Esophagus (tissue), 2 donors: Measurements from ENCODE around the gene BCL3. TPM values are rescaled to one million over a fixed set of nuclear protein-coding genes. Genes with fewer than 3 reads are reported as not detected.
A peak's percentile ranks its signal among the peaks of the same experiment; 100 is the strongest.
"Not testable (repeated sequence)": the region's sequence is repeated elsewhere in the genome, so short reads cannot be mapped to it uniquely, and the experiment has no call there.

ENCODE experiments used
- H3K27ac ChIP-seq, 2 donors: one replicate each; pipeline ENCODE4 v1.5.1; 2013; ENCODE audit warnings: low read depth in 2 of 2, mild to moderate bottlenecking in 2 of 2, inconsistent platforms in 1 of 2, low read length in 1 of 2, moderate library complexity in 1 of 2
- H3K27me3 ChIP-seq, 2 donors: one replicate each; pipeline ENCODE4 v1.6.1; 2013; ENCODE audit warnings: low read length in 2 of 2, control low read depth in 1 of 2, mild to moderate bottlenecking in 1 of 2; ENCODE audit not compliant: insufficient read depth in 2 of 2, control insufficient read depth in 1 of 2
- H3K36me3 ChIP-seq, 2 donors: one replicate each; pipeline ENCODE4 v1.6.1; 2013; ENCODE audit warnings: low read length in 1 of 2; ENCODE audit not compliant: control insufficient read depth in 2 of 2, insufficient read depth in 2 of 2
- H3K4me1 ChIP-seq, 2 donors: one replicate each; pipeline ENCODE4 v1.6.1; 2013; ENCODE audit warnings: low read length in 1 of 2; ENCODE audit not compliant: control insufficient read depth in 2 of 2, insufficient read depth in 2 of 2
- H3K4me3 ChIP-seq, 2 donors: one replicate each; pipeline ENCODE4 v1.5.1; 2013; ENCODE audit warnings: low read length in 2 of 2, mild to moderate bottlenecking in 2 of 2, low read depth in 1 of 2, moderate library complexity in 1 of 2
- H3K9me3 ChIP-seq, 2 donors: one replicate each; pipeline ENCODE4 v1.6.1; 2013; ENCODE audit warnings: mild to moderate bottlenecking in 2 of 2, low read depth in 1 of 2, low read length in 1 of 2, moderate library complexity in 1 of 2; ENCODE audit not compliant: control insufficient read depth in 2 of 2, insufficient read depth in 1 of 2
- WGBS, 2 donors: extraction: QIAGEN DNeasy Blood & Tissue Kit; methylation state at CpG; one replicate each; pipeline ENCODE4 v1.1.7; 2013; 5-methylcytosine and 5-hydroxymethylcytosine counted together
- polyA plus RNA-seq, 2 donors: library from polyadenylated mRNA; stranded (reverse); fragments of 200-250 nt; gene quantifications; one replicate each; pipeline ENCODE4 v1.2.3, GENCODE V29; 2013
- donor health status: healthy with polysubstance abuse.
- donor health status: Bipolar disorder and iron deficiency.

The BCL3 gene
- polyA plus RNA-seq, 2 donors = 64.5 to 107 TPM

GRCh38 chr19:44777715-44778347 is 29.3 kb downstream of the BCL3 start, which contains the start of gene CBLC:
CBLC (plus strand) TSS chr19:44777890; CDS start chr19:44777932, 42 bp downstream.
- Histone ChIP-seq H3K4me1 (peaks cover 0 to 9% of the 10 kb centered on the region in 2 donors), H3K27ac (peak within 1 kb of the TSS; percentile 96 to 97), H3K4me3 (peak within 1 kb of the TSS; percentile 61 to 71), H3K36me3 (peaks cover 0 to 5% of the 10 kb centered on the region in 2 donors), H3K27me3 (no peaks in the 10 kb centered on the region), H3K9me3 (no peaks in the 10 kb centered on the region)
- WGBS, 2 donors = 11% methylated on average over 45 to 47 of the region's 47 CpGs

GRCh38 chr19:44779150-44779549 is 30.6 kb downstream of the BCL3 start:
- Histone ChIP-seq H3K27me3 (no peaks in the 10 kb centered on the region), H3K9me3 (no peaks in the 10 kb centered on the region), H3K27ac (no peak overlapping the region), H3K36me3 (peaks cover 0 to 8% of the 10 kb centered on the region in 2 donors), H3K4me1 (peaks cover 0 to 8% of the 10 kb centered on the region in 2 donors), H3K4me3 (no peak overlapping the region)
- WGBS, 2 donors = 93 to 94% methylated on average over 2 of the region's 2 CpGs

- H3K36me3 ChIP-seq, H3K4me1 ChIP-seq, H3K27ac ChIP-seq, H3K4me3 ChIP-seq, H3K9me3 ChIP-seq, H3K27me3 ChIP-seq: not testable (repeated sequence)
- WGBS, 2 donors = 94 to 95% methylated on average over 2 of the region's 2 CpGs
Measured at GRCh38 chr19:44781694-44782093, 33.2 kb downstream of the BCL3 start.

GRCh38 chr19:44782729-44783128 is 34.2 kb downstream of the BCL3 start:
- H3K4me1 ChIP-seq = peaks cover 0 to 8% of the 10 kb centered on the region in 2 donors
- no peak overlapping the region for H3K4me3 ChIP-seq
- 90 to 91% methylated on average over 5 of the region's 5 CpGs for WGBS, 2 donors
- H3K36me3 ChIP-seq = peaks cover 0 to 8% of the 10 kb centered on the region in 2 donors
- H3K9me3 ChIP-seq = no peaks in the 10 kb centered on the region
- no peaks in the 10 kb centered on the region for H3K27me3 ChIP-seq
- H3K27ac ChIP-seq = no peak overlapping the region

- H3K27me3 ChIP-seq = no peaks in the 10 kb centered on the region
- peaks cover 0 to 8% of the 10 kb centered on the region in 2 donors for H3K4me1 ChIP-seq
- H3K36me3 ChIP-seq = peaks cover 0 to 8% of the 10 kb centered on the region in 2 donors
- H3K4me3 ChIP-seq = no peak overlapping the region
- 91 to 98% methylated on average over 4 of the region's 4 CpGs for WGBS, 2 donors
- H3K9me3 ChIP-seq = no peaks in the 10 kb centered on the region
- no peak overlapping the region for H3K27ac ChIP-seq
Measured at GRCh38 chr19:44783545-44783944, 35.0 kb downstream of the BCL3 start.

GRCh38 chr19:44785271-44785670 is 36.8 kb downstream of the BCL3 start:
- peaks cover 0 to 9% of the 10 kb centered on the region in 2 donors for H3K4me1 ChIP-seq
- H3K27me3 ChIP-seq = no peaks in the 10 kb centered on the region
- H3K4me3 ChIP-seq = no peak overlapping the region
- WGBS, 2 donors = 79 to 84% methylated on average over 3 of the region's 3 CpGs
- no peak overlapping the region for H3K27ac ChIP-seq
- H3K9me3 ChIP-seq = no peaks in the 10 kb centered on the region
- H3K36me3 ChIP-seq = peaks cover 0 to 12% of the 10 kb centered on the region in 2 donors

GRCh38 chr19:44785993-44786392 is 37.5 kb downstream of the BCL3 start:
- Histone ChIP-seq H3K27ac (no peak overlapping the region), H3K4me3 (no peak overlapping the region), H3K36me3 (peaks cover 0 to 12% of the 10 kb centered on the region in 2 donors), H3K9me3 (no peaks in the 10 kb centered on the region), H3K27me3 (no peaks in the 10 kb centered on the region), H3K4me1 (peaks cover 0 to 5% of the 10 kb centered on the region in 2 donors)
- WGBS, 2 donors = 92 to 93% methylated on average over 15 of the region's 15 CpGs

GRCh38 chr19:44788971-44789370 is 40.5 kb downstream of the BCL3 start:
- H3K4me3 ChIP-seq = no peak overlapping the region
- peaks cover 0 to 2% of the 10 kb centered on the region in 2 donors for H3K4me1 ChIP-seq
- WGBS, 2 donors = 92 to 94% methylated on average over 6 of the region's 6 CpGs
- H3K9me3 ChIP-seq = no peaks in the 10 kb centered on the region
- peaks cover 0 to 17% of the 10 kb centered on the region in 2 donors for H3K36me3 ChIP-seq
- H3K27ac ChIP-seq = no peak overlapping the region
- no peaks in the 10 kb centered on the region for H3K27me3 ChIP-seq

- Histone ChIP-seq H3K27ac (no peak overlapping the region), H3K4me1 (peaks cover 0 to 2% of the 10 kb centered on the region in 2 donors), H3K4me3 (no peak overlapping the region), H3K9me3 (no peaks in the 10 kb centered on the region), H3K36me3 (peaks cover 0 to 16% of the 10 kb centered on the region in 2 donors), H3K27me3 (no peaks in the 10 kb centered on the region)
- WGBS, 2 donors = 78 to 80% methylated on average over 13 of the region's 13 CpGs
Measured at GRCh38 chr19:44789943-44790483, 41.5 kb downstream of the BCL3 start.

- no peaks in the 10 kb centered on the region for H3K27me3 ChIP-seq
- peaks cover 0 to 2% of the 10 kb centered on the region in 2 donors for H3K4me1 ChIP-seq
- H3K4me3 ChIP-seq = no peak overlapping the region
- no peak overlapping the region for H3K27ac ChIP-seq
- 82 to 89% methylated on average over 9 of the region's 9 CpGs for WGBS, 2 donors
- peaks cover 0 to 20% of the 10 kb centered on the region in 2 donors for H3K36me3 ChIP-seq
- H3K9me3 ChIP-seq = no peaks in the 10 kb centered on the region
Measured at GRCh38 chr19:44792281-44792680, 43.8 kb downstream of the BCL3 start.
